Stimulated activated CD8-positive, alpha-beta memory T cell treated with anti-CD3 and anti-CD28 coated beads, Interleukin-12 subunit alpha, Interleukin-12 subunit beta, amount 100 ng/mL, for 1 hour (primary cell): ENCODE measurements around the gene PPP2R2D.

Source experiments
- DNase-seq: peaks from one replicate; pipeline ENCODE4 v3.0.0-alpha.2; 2020; ENCODE audit warnings: low read depth

The PPP2R2D gene

GRCh38 chr10:131929122-131929845, 28.5 kb downstream of the PPP2R2D start:
- DNase-seq, result no peak

GRCh38 chr10:131930150-131930549, 29.3 kb downstream of the PPP2R2D start:
- no peak for DNase-seq

GRCh38 chr10:131930586-131931330, 29.9 kb downstream of the PPP2R2D start:
- no peak for DNase-seq

- no peak for DNase-seq
These were observed 31.2 kb downstream of the PPP2R2D start for GRCh38 chr10:131931981-131932380.

GRCh38 chr10:131933016-131933695, 32.3 kb downstream of the PPP2R2D start:
- DNase-seq, result no peak

- DNase-seq, result no peak
These were observed 32.9 kb downstream of the PPP2R2D start for GRCh38 chr10:131933696-131934086.

GRCh38 chr10:131934769-131935168, 34.0 kb downstream of the PPP2R2D start:
- DNase-seq, result no peak

GRCh38 chr10:131935260-131935659, 34.5 kb downstream of the PPP2R2D start:
- DNase-seq, result no peak

GRCh38 chr10:131936294-131936693, 35.5 kb downstream of the PPP2R2D start:
- DNase-seq, result no peak

- no peak for DNase-seq
These were observed 35.9 kb downstream of the PPP2R2D start for GRCh38 chr10:131936736-131937135.

- DNase-seq, result no peak
These were observed 37.0 kb downstream of the PPP2R2D start for GRCh38 chr10:131937836-131938235.

GRCh38 chr10:131938681-131939080, 37.9 kb downstream of the PPP2R2D start:
- DNase-seq, result no peak

GRCh38 chr10:131942455-131942854, 41.6 kb downstream of the PPP2R2D start:
- DNase-seq, result no peak

GRCh38 chr10:131943021-131943814, 42.4 kb downstream of the PPP2R2D start:
- no peak for DNase-seq

- DNase-seq, result no peak
These were observed 43.6 kb downstream of the PPP2R2D start for GRCh38 chr10:131944412-131944811.

GRCh38 chr10:131944976-131945695, 44.3 kb downstream of the PPP2R2D start:
- no peak for DNase-seq

GRCh38 chr10:131946321-131946751, 45.5 kb downstream of the PPP2R2D start:
- no peak for DNase-seq

- no peak for DNase-seq
These were observed 46.1 kb downstream of the PPP2R2D start for GRCh38 chr10:131946880-131947279.

GRCh38 chr10:131947631-131948347, 47.0 kb downstream of the PPP2R2D start:
- no peak for DNase-seq

GRCh38 chr10:131948501-131948900, 47.7 kb downstream of the PPP2R2D start:
- no peak for DNase-seq
